RWPE2 (cell line): ENCODE results near the gene TOMM34.

ENCODE experiments used
- ATAC-seq: fragments of 200-7000 bp; cut with Tn5 transposase; 3 replicates; pipeline ENCODE4 v1.9.1; 2021; ENCODE audit warnings: low read depth
- DNase-seq: peaks from one replicate; pipeline ENCODE4 v3.0.0-alpha.2; 2020; ENCODE audit warnings: low spot score
- H3K27ac ChIP-seq: fragments of 450-650 bp; 2 replicates; pipeline ENCODE4 v1.5.1; 2017; ENCODE audit warnings: mild to moderate bottlenecking; ENCODE audit not compliant: poor library complexity, severe bottlenecking
- H3K27me3 ChIP-seq: fragments of 250-450 bp; sonication (Bioruptor Pico); 2 replicates; pipeline ENCODE4 v1.5.1; 2021; ENCODE audit warnings: mild to moderate bottlenecking, moderate library complexity; ENCODE audit not compliant: insufficient read depth, poor library complexity, severe bottlenecking
- H3K36me3 ChIP-seq: fragments of 250-450 bp; sonication (Bioruptor Pico); 2 replicates; pipeline ENCODE4 v1.5.1; 2020; ENCODE audit warnings: low read depth, mild to moderate bottlenecking, moderate library complexity
- H3K4me1 ChIP-seq: fragments of 250-450 bp; sonication (Bioruptor Pico); 2 replicates; pipeline ENCODE4 v1.5.1; 2021; ENCODE audit warnings: mild to moderate bottlenecking, moderate library complexity; ENCODE audit not compliant: insufficient read depth, poor library complexity, severe bottlenecking
- H3K4me3 ChIP-seq: fragments of 250-450 bp; sonication (Bioruptor Pico); 2 replicates; pipeline ENCODE4 v1.5.1; 2021; ENCODE audit warnings: mild to moderate bottlenecking, moderate library complexity; ENCODE audit not compliant: severe bottlenecking
- H3K9me3 ChIP-seq: fragments of 250-450 bp; sonication (Bioruptor Pico); 2 replicates; pipeline ENCODE4 v1.5.1; 2021; ENCODE audit warnings: mild to moderate bottlenecking, moderate library complexity; ENCODE audit not compliant: severe bottlenecking
- TF ChIP-seq, protein P1 (sequence below): fragments of 450-650 bp; IDR thresholded peaks from one replicate; pipeline ENCODE4 v1.5.1; 2017; ENCODE audit warnings: mild to moderate bottlenecking, moderate library complexity; ENCODE audit not compliant: poor library complexity, severe bottlenecking

TOMM34 gene

GRCh38 chr20:44969300-44969894 lies 9.2 kb upstream of the TOMM34 start:
- Histone ChIP-seq H3K27me3 (no peaks in the 10 kb centered on the region), H3K9me3 (no peaks in the 10 kb centered on the region), H3K4me3 (no peak overlapping the region), H3K36me3 (peaks cover 37% of the 10 kb centered on the region), H3K27ac (no peak overlapping the region), H3K4me1 (peaks cover 50% of the 10 kb centered on the region)
- ATAC-seq (no peak), DNase-seq (no peak)
- TF ChIP-seq, protein P1, sequence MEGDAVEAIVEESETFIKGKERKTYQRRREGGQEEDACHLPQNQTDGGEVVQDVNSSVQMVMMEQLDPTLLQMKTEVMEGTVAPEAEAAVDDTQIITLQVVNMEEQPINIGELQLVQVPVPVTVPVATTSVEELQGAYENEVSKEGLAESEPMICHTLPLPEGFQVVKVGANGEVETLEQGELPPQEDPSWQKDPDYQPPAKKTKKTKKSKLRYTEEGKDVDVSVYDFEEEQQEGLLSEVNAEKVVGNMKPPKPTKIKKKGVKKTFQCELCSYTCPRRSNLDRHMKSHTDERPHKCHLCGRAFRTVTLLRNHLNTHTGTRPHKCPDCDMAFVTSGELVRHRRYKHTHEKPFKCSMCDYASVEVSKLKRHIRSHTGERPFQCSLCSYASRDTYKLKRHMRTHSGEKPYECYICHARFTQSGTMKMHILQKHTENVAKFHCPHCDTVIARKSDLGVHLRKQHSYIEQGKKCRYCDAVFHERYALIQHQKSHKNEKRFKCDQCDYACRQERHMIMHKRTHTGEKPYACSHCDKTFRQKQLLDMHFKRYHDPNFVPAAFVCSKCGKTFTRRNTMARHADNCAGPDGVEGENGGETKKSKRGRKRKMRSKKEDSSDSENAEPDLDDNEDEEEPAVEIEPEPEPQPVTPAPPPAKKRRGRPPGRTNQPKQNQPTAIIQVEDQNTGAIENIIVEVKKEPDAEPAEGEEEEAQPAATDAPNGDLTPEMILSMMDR, result no peak

- Histone ChIP-seq H3K36me3 (peaks cover 16% of the 10 kb centered on the region), H3K27me3 (no peaks in the 10 kb centered on the region), H3K9me3 (no peaks in the 10 kb centered on the region), H3K4me1 (peaks cover 37% of the 10 kb centered on the region), H3K27ac (peak overlapping the region; percentile 36), H3K4me3 (peak overlapping the region; percentile 79)
- TF ChIP-seq, protein P1, result no peak
- DNase-seq, result no peak
- peak; percentile 25 for ATAC-seq
These were observed 7.1 kb upstream of the TOMM34 start for GRCh38 chr20:44967207-44967807.

DNA sequence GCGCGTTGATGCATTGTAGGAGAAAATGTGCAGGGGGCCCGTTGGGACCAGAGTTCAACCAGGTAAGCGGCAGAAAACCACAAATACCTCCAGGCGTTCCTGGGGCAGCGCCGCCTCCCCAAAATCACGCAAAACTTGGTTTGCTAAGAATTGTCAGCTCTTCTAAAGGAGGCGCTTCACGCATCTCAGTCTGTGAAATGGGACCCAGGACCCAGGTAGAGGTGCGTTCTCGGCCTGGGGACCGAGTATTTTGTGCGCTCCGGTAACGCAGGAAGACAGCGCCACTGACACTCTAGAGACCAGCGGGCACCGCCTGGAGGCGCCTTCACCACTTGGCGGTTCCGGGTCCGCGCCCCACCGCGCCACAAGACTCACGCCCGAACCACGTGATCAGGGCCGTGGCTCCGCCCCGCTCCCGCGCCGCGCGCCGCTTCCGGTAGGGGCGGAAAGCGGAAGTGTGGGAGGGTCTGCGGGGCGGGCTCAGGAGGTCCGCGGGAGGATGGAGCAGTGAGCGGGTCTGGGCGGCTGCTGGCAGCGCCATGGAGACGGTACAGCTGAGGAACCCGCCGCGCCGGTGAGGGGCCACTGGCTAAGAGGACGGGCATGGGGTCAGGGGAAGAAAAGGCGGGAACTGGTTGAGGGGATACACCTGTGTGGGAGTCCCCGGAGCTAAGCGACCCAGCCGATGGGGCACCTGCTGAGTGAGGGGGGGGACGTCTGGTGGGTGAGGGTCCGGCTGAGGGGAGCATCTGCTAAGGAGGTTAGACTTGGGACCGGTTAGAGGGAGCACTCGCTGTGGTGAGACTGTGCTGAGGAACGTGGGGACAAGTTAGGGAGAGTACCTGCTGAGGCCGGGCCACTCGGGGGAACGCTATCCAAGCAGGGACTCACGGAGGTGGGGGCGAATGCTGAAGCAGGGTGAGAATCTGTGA lies 6.1 kb upstream of the TOMM34 start, which contains the start of gene STK4:
Gene STK4, plus strand, starts transcription at position 483 of the 932 bp plus-strand sequence. Its CDS starts 57 bp downstream, at position 540.
- Histone ChIP-seq H3K36me3 (peaks cover 9% of the 10 kb centered on the region; the same call in 1 of the 2 replicates), H3K27me3 (no peaks in the 10 kb centered on the region), H3K27ac (peak within 1 kb of the TSS; percentile 36), H3K4me1 (peaks cover 41% of the 10 kb centered on the region), H3K9me3 (no peaks in the 10 kb centered on the region), H3K4me3 (peak within 1 kb of the TSS; percentile 79)
- DNase-seq, result peak; percentile 99
- peak; percentile 90 for ATAC-seq
- TF ChIP-seq, protein P1, result peak; percentile 93

GRCh38 chr20:44965651-44966029 lies 5.4 kb upstream of the TOMM34 start:
- Histone ChIP-seq H3K27ac (peak overlapping the region; percentile 36), H3K36me3 (peaks cover 6% of the 10 kb centered on the region; the same call in 1 of the 2 replicates), H3K27me3 (no peaks in the 10 kb centered on the region), H3K9me3 (no peaks in the 10 kb centered on the region), H3K4me3 (peak overlapping the region; percentile 79), H3K4me1 (peaks cover 40% of the 10 kb centered on the region)
- TF ChIP-seq, protein P1, result no peak
- DNase-seq (no peak), ATAC-seq (no peak)
